OCI-LY3 (cell line): ENCODE results near the gene DPYD.

Experiments
- EZH2phosphoT487 ChIP-seq: fragments of 200-600 bp; shearing (Covaris generic); IDR thresholded peaks from 2 replicates; pipeline ENCODE4 v1.6.1; 2018; ENCODE audit warnings: antibody characterized with exemption, mixed run types, low read depth
- TF ChIP-seq, protein P1 (sequence below): fragments of 200-600, 300-600 bp; sonication (generic); IDR thresholded peaks from 2 replicates; pipeline ENCODE4 v1.5.1; 2014; ENCODE audit warnings: antibody characterized with exemption, low read length, low read depth

DNA sequence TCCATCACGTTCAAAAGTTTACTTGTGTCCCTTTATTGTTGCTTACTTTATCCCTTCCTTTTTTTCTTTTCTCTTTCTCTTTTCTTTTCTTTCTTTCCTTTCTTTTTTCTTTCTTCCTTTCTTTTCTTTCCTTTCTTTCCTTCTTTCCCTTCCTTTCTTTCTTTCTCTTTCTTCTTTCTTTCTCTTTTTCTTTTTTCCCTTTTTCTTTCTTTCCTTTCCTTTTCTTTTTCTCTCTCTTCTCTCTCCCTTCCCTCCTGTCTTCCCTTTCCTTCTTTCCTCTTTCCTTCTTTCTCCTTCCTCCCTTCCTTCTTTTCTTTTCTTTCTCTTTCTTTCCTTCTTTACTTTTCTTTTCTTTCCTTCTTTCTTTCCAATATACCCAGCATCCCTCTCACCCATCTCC is 391.2 kb downstream of the DPYD start:
- TF ChIP-seq, protein P1, sequence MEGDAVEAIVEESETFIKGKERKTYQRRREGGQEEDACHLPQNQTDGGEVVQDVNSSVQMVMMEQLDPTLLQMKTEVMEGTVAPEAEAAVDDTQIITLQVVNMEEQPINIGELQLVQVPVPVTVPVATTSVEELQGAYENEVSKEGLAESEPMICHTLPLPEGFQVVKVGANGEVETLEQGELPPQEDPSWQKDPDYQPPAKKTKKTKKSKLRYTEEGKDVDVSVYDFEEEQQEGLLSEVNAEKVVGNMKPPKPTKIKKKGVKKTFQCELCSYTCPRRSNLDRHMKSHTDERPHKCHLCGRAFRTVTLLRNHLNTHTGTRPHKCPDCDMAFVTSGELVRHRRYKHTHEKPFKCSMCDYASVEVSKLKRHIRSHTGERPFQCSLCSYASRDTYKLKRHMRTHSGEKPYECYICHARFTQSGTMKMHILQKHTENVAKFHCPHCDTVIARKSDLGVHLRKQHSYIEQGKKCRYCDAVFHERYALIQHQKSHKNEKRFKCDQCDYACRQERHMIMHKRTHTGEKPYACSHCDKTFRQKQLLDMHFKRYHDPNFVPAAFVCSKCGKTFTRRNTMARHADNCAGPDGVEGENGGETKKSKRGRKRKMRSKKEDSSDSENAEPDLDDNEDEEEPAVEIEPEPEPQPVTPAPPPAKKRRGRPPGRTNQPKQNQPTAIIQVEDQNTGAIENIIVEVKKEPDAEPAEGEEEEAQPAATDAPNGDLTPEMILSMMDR: no peak
- no peak for TF ChIP-seq EZH2phosphoT487
